ENCODE measurements around the gene TRDN.
"Not testable (repeated sequence)": the region's sequence is repeated elsewhere in the genome, so short reads cannot be mapped to it uniquely, and the experiment has no call there.

The TRDN gene

DNA sequence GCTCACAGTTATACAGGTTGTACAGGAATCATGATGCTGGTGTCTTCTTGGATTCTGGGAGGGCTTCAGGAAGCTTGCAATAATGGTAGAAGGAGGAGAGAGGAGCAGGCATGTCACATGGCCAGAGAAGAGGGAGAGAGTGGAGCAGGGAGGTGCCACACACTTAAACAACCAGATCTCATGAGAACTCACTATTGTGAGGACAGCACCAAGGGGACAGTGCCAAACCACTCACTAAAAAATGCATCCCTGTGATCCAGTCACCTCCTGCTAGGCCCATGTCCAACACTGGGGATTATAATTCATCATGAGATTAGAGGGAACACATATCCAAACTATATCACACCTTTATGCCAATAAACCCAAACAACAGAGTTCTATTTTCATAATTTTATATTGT is 67.2 kb downstream of the TRDN start:
- DNase-seq (ENCODE audit: extremely low read depth, low read depth), result no peak
- TF ChIP-seq, protein P1, sequence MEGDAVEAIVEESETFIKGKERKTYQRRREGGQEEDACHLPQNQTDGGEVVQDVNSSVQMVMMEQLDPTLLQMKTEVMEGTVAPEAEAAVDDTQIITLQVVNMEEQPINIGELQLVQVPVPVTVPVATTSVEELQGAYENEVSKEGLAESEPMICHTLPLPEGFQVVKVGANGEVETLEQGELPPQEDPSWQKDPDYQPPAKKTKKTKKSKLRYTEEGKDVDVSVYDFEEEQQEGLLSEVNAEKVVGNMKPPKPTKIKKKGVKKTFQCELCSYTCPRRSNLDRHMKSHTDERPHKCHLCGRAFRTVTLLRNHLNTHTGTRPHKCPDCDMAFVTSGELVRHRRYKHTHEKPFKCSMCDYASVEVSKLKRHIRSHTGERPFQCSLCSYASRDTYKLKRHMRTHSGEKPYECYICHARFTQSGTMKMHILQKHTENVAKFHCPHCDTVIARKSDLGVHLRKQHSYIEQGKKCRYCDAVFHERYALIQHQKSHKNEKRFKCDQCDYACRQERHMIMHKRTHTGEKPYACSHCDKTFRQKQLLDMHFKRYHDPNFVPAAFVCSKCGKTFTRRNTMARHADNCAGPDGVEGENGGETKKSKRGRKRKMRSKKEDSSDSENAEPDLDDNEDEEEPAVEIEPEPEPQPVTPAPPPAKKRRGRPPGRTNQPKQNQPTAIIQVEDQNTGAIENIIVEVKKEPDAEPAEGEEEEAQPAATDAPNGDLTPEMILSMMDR (IDR thresholded peaks at IDR 0.05; ENCODE audit: low read depth, low read length), result no peak

DNA sequence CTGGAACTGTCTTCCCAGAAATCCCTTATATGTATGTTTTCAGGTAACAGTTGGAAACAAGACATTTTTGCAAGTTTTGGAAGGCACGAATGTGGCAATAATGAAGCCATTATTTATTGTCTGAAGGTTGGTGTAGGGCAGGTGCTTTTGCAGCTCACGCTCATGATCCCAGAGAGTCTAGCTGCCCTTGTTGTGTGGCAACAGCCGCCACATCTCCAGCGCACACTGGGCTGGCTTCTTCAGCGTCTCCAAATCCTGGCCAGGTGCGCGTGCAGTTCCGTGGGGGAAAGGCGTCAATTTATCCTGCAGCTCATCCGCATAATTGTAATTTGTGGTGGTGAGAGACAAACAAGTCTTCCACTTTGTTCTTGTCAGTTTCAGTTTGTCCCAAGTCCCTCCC is 71.2 kb downstream of the TRDN start:
- TF ChIP-seq, protein P1 (IDR thresholded peaks at IDR 0.05; ENCODE audit: low read depth, low read length), result no peak
- no peak for DNase-seq (ENCODE audit: extremely low read depth, low read depth)

DNA sequence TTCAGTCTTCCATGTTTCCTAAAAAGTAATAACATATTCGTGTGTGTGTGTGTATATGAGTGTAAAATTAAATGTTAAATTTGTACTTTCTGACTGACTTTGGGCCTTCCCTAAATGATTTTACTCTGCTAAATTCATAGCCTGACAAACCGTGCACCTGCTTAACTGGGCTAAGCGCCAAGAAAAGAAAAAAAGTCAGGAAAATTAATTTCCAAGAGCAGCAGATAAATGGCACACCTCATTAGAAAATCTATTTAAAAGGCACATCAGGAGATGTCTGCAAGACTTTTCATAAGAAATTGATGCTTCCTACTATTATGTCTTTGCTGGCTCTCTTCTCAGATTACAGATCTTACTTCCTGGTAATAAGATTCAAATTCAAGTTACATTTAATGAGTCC is 72.4 kb downstream of the TRDN start:
- TF ChIP-seq, protein P1 (IDR thresholded peaks at IDR 0.05; ENCODE audit: low read depth, low read length), result no peak
- no peak for DNase-seq (ENCODE audit: extremely low read depth, low read depth)

DNA sequence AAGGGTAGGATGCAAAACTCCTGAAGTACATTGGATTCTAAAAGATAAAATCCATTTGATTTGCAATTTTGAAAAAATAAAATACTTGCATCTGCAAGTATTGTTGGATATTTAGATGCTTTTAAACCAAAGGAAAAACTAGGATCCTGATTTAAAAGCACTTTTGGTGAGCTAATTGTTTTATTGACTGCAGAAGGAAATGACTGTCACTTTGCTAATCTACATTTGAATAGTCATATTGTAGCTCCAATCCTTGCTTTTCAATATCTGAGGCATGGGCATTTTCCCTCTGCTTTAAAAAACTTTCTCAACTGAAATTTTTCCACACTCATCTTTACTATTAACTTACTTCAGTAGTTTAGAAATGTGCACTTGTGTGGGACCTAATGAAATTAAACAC is 74.1 kb downstream of the TRDN start:
- TF ChIP-seq, protein P1 (IDR thresholded peaks at IDR 0.05; ENCODE audit: low read depth, low read length), result no peak
- no peak for DNase-seq (ENCODE audit: extremely low read depth, low read depth)

DNA sequence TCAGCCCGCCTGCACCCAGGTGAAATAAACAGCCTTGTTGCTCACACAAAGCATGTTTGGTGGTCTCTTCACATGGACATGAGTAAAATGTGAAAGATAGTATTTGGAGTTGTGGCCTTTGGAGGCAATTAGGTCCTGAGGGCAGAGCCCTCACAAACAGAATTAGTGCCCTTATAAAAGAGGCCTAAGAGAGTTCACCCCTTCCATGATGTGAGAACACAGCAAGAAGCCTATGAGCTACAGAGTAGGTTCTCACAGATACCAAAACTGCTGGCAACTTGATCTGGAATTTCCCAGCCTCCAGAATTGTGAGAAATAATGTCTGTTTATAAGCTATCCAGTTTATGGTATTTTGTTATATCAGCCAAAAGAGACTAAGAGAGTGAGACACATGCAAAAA is 74.5 kb downstream of the TRDN start:
- TF ChIP-seq, protein P1 (IDR thresholded peaks at IDR 0.05; ENCODE audit: low read depth, low read length), result no peak
- no peak for DNase-seq (ENCODE audit: extremely low read depth, low read depth)

DNA sequence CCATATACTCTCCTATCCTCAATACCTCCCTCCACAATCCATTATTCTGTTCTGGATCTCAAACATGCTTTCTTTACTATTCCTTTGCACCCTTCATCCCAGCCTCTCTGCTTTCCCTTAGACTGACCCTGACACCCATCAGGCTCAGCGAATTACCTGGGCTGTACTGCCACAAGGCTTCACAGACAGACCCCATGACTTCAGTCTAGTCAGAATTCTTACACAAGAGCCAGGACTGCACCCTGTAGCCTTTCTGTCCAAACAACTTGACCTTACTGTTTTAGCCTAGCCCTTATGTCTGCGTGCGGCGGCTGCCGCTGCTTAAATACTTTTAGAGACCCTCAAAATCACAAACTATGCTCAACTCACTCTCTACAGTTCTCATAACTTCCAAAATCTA is 76.9 kb downstream of the TRDN start:
- not testable (repeated sequence) for DNase-seq (ENCODE audit: extremely low read depth, low read depth)

DNA sequence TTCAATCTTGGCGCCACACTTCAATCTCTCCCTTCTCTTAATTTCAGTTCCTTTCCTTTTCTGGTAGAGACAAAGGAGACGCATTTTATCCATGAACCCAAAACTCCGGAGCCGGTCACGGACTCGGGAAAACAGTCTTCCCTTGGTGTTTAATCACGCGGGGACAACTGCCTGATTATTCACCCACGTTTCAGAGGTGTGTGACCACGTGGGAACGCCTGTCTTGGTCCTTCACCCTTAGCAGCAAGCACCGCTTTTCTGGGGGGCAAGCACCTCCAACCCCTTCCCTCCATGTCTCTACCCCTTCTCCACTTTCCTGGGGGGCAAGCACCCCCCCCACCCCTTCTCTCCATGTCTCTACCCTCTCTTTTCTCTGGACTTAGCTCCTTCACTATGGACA is 79.3 kb downstream of the TRDN start:
- not testable (repeated sequence) for DNase-seq (ENCODE audit: extremely low read depth, low read depth)

DNA sequence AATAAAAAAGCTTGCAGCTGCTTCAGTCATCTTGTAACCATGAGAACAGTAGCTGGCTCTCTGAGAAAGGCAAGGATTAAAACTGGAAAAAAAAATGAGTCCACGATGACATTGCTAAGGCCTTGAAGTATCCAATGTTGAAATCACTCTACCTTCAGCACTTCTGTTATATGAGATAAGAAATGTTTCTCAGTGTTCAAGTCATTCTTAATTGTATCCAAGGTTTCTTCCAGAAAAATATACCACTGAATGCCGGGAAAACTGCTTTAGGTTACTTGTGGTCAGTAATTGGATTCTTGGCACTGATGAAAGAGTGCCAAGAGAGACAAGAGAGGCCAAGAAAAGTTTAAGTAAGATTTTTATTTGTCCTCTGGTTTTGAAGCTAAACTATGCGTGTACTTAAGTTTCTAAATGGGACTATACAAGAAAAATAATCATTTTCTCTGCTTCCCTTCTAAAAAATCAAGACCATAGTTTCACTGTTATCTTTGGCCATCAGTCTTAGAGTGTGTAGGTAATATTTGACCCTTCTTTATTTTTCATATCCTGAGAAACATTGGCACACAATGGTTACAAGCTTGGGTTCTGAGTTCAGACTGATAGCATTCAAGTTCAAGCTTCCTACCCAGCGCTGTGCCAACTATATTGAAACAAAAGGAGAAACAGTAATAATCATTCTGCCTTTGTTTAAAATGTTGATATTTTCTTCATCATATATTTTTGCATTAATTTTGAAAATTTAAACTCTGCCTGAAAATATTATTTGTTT is 84.6 kb downstream of the TRDN start:
- TF ChIP-seq, protein P1 (IDR thresholded peaks at IDR 0.05; ENCODE audit: low read depth, low read length), result no peak
- DNase-seq (ENCODE audit: extremely low read depth, low read depth), result no peak

Data from AG09319 (cell line).